SK-N-SH (cell line): ENCODE measurements around the gene STC2. TPM values are rescaled to one million over a fixed set of nuclear protein-coding genes. Genes with fewer than 3 reads are reported as not detected.

Experiments
- CTCF ChIA-PET: fragments of 300-600, 350-600 bp; formaldehyde crosslinking; extraction: SDS; loops from one replicate; lab custom pipeline; 2021; lab: Yijun Ruan, JAX
- POLR2A ChIA-PET: fragments of 350-600 bp; sonication (Branson Sonifier 250); formaldehyde crosslinking; extraction: SDS; loops from one replicate; lab custom pipeline; 2020; ENCODE audit warnings: antibody characterized with exemption, inconsistent platforms; lab: Yijun Ruan, JAX
- DNase-seq: peaks from one replicate; pipeline ENCODE4 v3.0.0; 2012
- H2AFZ ChIP-seq: fragments of 200-600 bp; sonication (generic); 2 replicates; pipeline ENCODE4 v1.8.1; 2016; ENCODE audit warnings: antibody characterized with exemption, mild to moderate bottlenecking, low read depth
- H3F3A ChIP-seq: fragments of 200-600 bp; sonication (generic); replicated peaks from 2 replicates; pipeline ENCODE3; 2016; ENCODE audit warnings: antibody characterized with exemption, mild to moderate bottlenecking; ENCODE audit not compliant: insufficient read depth
- H3K27ac ChIP-seq, 2 experiments: fragments of 200-500 bp in 1 of 2; fragments of 200-600 bp in 1 of 2; sonication (Bioruptor generic) in 1 of 2; sonication (generic), shearing (Covaris generic) in 1 of 2; 2 replicates each; pipeline versions ENCODE4 v1.5.1 to v1.6.1; 2014 to 2016; ENCODE audit warnings: low read depth in 2 of 2, inconsistent platforms in 1 of 2, low read length in 1 of 2, mild to moderate bottlenecking in 1 of 2, mixed read lengths in 1 of 2
- H3K27me3 ChIP-seq: fragments of 200-600 bp; sonication (generic), shearing (Covaris generic); 2 replicates; pipeline ENCODE4 v1.6.1; 2016; ENCODE audit warnings: mixed run types; ENCODE audit not compliant: insufficient read depth
- H3K36me3 ChIP-seq, 2 experiments: fragments of 200-500 bp in 1 of 2; fragments of 200-600 bp in 1 of 2; sonication (Bioruptor generic) in 1 of 2; sonication (generic) in 1 of 2; replicated peaks in 1 of 2; 2 replicates each; pipeline versions ENCODE3 to v1.5.1; 2014 to 2016; ENCODE audit warnings: low read length in 1 of 2, mild to moderate bottlenecking in 1 of 2; ENCODE audit not compliant: insufficient read depth in 2 of 2, control insufficient read depth in 1 of 2
- H3K4me1 ChIP-seq, 2 experiments: fragments of 200-500 bp in 1 of 2; fragments of 200-600 bp in 1 of 2; sonication (Bioruptor generic) in 1 of 2; sonication (generic), shearing (Covaris generic) in 1 of 2; 2 replicates each; pipeline versions ENCODE4 v1.5.1 to v1.6.1; 2014 to 2016; ENCODE audit warnings: low read depth in 1 of 2, low read length in 1 of 2, mixed run types in 1 of 2; ENCODE audit not compliant: insufficient read depth in 2 of 2, control insufficient read depth in 1 of 2
- H3K4me2 ChIP-seq: fragments of 200-600 bp; sonication (generic), shearing (Covaris generic); 2 replicates; pipeline ENCODE4 v1.6.1; 2017; ENCODE audit warnings: mixed run types
- H3K4me3 ChIP-seq, 2 experiments: fragments of 200-500 bp in 1 of 2; fragments of 200-600 bp in 1 of 2; sonication (Bioruptor generic) in 1 of 2; sonication (generic), shearing (Covaris generic) in 1 of 2; 2 replicates each; pipeline versions ENCODE4 v1.5.1 to v1.8.1; 2014 to 2016; ENCODE audit warnings: low read depth in 2 of 2, inconsistent platforms in 1 of 2, low read length in 1 of 2, mild to moderate bottlenecking in 1 of 2, mixed read lengths in 1 of 2, moderate library complexity in 1 of 2
- H3K79me2 ChIP-seq: fragments of 200-600 bp; sonication (generic); 2 replicates; pipeline ENCODE4 v1.8.1; 2017; ENCODE audit warnings: mild to moderate bottlenecking; ENCODE audit not compliant: insufficient read depth
- H3K9ac ChIP-seq: fragments of 200-600 bp; sonication (generic); 2 replicates; pipeline ENCODE4 v1.6.1; 2017; ENCODE audit warnings: mixed run types
- H3K9me2 ChIP-seq: fragments of 200-600 bp; sonication (generic); 2 replicates; pipeline ENCODE4 v1.6.1; 2017; ENCODE audit warnings: mixed run types
- H3K9me3 ChIP-seq: fragments of 200-600 bp; sonication (generic); 2 replicates; pipeline ENCODE4 v1.6.1; 2017; ENCODE audit warnings: mixed run types, mild to moderate bottlenecking, moderate library complexity
- H4K20me1 ChIP-seq: fragments of 200-600 bp; sonication (generic); 2 replicates; pipeline ENCODE4 v1.6.1; 2017; ENCODE audit warnings: mild to moderate bottlenecking, mixed run types; ENCODE audit not compliant: insufficient read depth
- CHD2 ChIP-seq: fragments of 150-350 bp; IDR thresholded peaks from 2 replicates; pipeline ENCODE4 v1.6.1; 2018; ENCODE audit warnings: low read length; ENCODE audit not compliant: partially characterized antibody
- EP300 ChIP-seq, 2 experiments: IDR thresholded peaks; 2 replicates each; pipeline versions ENCODE4 v1.4.0 to v1.6.1; 2012; ENCODE audit warnings: borderline replicate concordance in 1 of 2, low read depth in 1 of 2, low read length in 1 of 2
- EZH2phosphoT487 ChIP-seq: fragments of 200-600 bp; sonication (generic); IDR thresholded peaks from 2 replicates; pipeline ENCODE4 v1.6.1; 2017; ENCODE audit warnings: low read depth, mixed run types, mild to moderate bottlenecking, antibody characterized with exemption, moderate library complexity, borderline replicate concordance
- FOXJ3 ChIP-seq: sonication (generic); formaldehyde crosslinking; IDR thresholded peaks from 2 replicates; pipeline ENCODE4 v1.5.1; 2020; ENCODE audit warnings: mild to moderate bottlenecking, missing genetic modification reagents
- GABPA ChIP-seq: IDR thresholded peaks from 2 replicates; pipeline ENCODE4 v1.4.0; 2012; ENCODE audit warnings: low read depth, mild to moderate bottlenecking
- GATA2 ChIP-seq: sonication (generic); formaldehyde crosslinking; IDR thresholded peaks from 2 replicates; pipeline ENCODE4 v1.5.0; 2020; ENCODE audit warnings: mild to moderate bottlenecking, missing genetic modification reagents
- JUND ChIP-seq: IDR thresholded peaks from 2 replicates; pipeline ENCODE4 v1.4.0; 2012
- MEF2A ChIP-seq: IDR thresholded peaks from 2 replicates; pipeline ENCODE4 v1.4.0; 2012; ENCODE audit warnings: low read depth, borderline replicate concordance
- NFIC ChIP-seq: IDR thresholded peaks from 2 replicates; pipeline ENCODE4 v1.4.0; 2012; ENCODE audit warnings: borderline replicate concordance
- PBX3 ChIP-seq: IDR thresholded peaks from 2 replicates; pipeline ENCODE4; 2012
- RCOR1 ChIP-seq: fragments of 150-350 bp; IDR thresholded peaks from 2 replicates; pipeline ENCODE4 v1.6.1; 2017; ENCODE audit warnings: antibody characterized with exemption, low read length
- RFX5 ChIP-seq: IDR thresholded peaks from 2 replicates; pipeline ENCODE4 v1.6.1; 2012; ENCODE audit warnings: mild to moderate bottlenecking, improper control_type of control experiment, low read length
- RXRA ChIP-seq: IDR thresholded peaks from 2 replicates; pipeline ENCODE4 v1.4.0; 2012; ENCODE audit warnings: low read depth, mild to moderate bottlenecking, borderline replicate concordance
- TEAD4 ChIP-seq: IDR thresholded peaks from 2 replicates; pipeline ENCODE4 v1.4.0; 2012; ENCODE audit warnings: mild to moderate bottlenecking, borderline replicate concordance; ENCODE audit not compliant: insufficient read depth
- ZBTB33 ChIP-seq: IDR thresholded peaks from 2 replicates; pipeline ENCODE4 v1.4.0; 2012; ENCODE audit warnings: low read depth, borderline replicate concordance
- WGBS: methylation state at CpG from one replicate; pipeline ENCODE4 v1.1.6; 2017; ENCODE audit warnings: low lambda C conversion rate; 5-methylcytosine and 5-hydroxymethylcytosine counted together
- polyA plus RNA-seq, 3 experiments: library from polyadenylated mRNA; depleted of rRNA; stranded (reverse); fragments of >200 nt; gene quantifications; 2 replicates each; pipeline ENCODE4 v1.2.3, GENCODE V29; 2012

STC2 gene
- polyA plus RNA-seq, 1 of the 3 experiments (the other 2 are of a cell fraction): 5.9 TPM

- POLR2A ChIA-PET: no interaction called here
- H3K79me2 ChIP-seq: no peaks in the 10 kb centered on the region
Measured at GRCh38 chr5:173341961-173342430, 13.8 kb upstream of the STC2 start.

GRCh38 chr5:173340984-173341383 is 12.8 kb upstream of the STC2 start:
- Histone ChIP-seq H3K79me2 (no peaks in the 10 kb centered on the region), H3K27me3 (no peaks in the 10 kb centered on the region), H3K4me2 (no peak overlapping the region), H3K4me3 (no peak overlapping the region), H3K4me1 (no peaks in the 10 kb centered on the region), H3F3A (no peaks in the 10 kb centered on the region), H3K9me3 (no peaks in the 10 kb centered on the region), H4K20me1 (no peaks in the 10 kb centered on the region), H3K9ac (no peak overlapping the region), H2AFZ (no peak overlapping the region), H3K27ac (no peak overlapping the region), H3K9me2 (no peaks in the 10 kb centered on the region), H3K36me3 (no peaks in the 10 kb centered on the region)
- ChIA-PET POLR2A (no interaction called here), CTCF (interaction anchor here (0.8 to 1.2 kb wide), 2 partner anchors 9 to 47 kb away, joined by 4 read pairs; no protein-coding TSS in a partner anchor)
- WGBS: 89% methylated on average over 4 of the region's 6 CpGs
- DNase-seq: no peak
- TF ChIP-seq RXRA: no peak

More at GRCh38 chr5:173341961-173342430, 13.8 kb upstream of the STC2 start:
- Histone ChIP-seq H4K20me1 (no peaks in the 10 kb centered on the region), H3K9me2 (no peaks in the 10 kb centered on the region), H3F3A (no peaks in the 10 kb centered on the region), H3K4me3 (no peak overlapping the region), H3K27me3 (no peaks in the 10 kb centered on the region), H3K9me3 (no peaks in the 10 kb centered on the region), H3K4me1 (no peaks in the 10 kb centered on the region), H2AFZ (no peak overlapping the region), H3K9ac (no peak overlapping the region), H3K36me3 (no peaks in the 10 kb centered on the region), H3K4me2 (no peak overlapping the region), H3K27ac (no peak overlapping the region)
- no peak for DNase-seq
- TF ChIP-seq GABPA (no peak), EZH2phosphoT487 (no peak), JUND (no peak), ZBTB33 (no peak), EP300 (IDR thresholded peaks at IDR 0.05; ENCODE audit: borderline replicate concordance in 1 of 2, low read depth in 1 of 2, low read length in 1 of 2) (no peak), PBX3 (no peak), TEAD4 (no peak), CHD2 (no peak), RCOR1 (no peak), NFIC (no peak), MEF2A (no peak), GATA2 (CRISPR knock-in tag) (no peak), RFX5 (no peak), FOXJ3 (CRISPR knock-in tag) (no peak)
- CTCF ChIA-PET: interaction anchor here (0.7 to 1.7 kb wide), 3 partner anchors 12 to 198 kb away, joined by 3 to 8 read pairs (median 3); partner anchors contain the start of gene BNIP1
- 53% methylated on average over 7 of the region's 7 CpGs for WGBS
